Ascending aorta (tissue), 2 donors: ENCODE data around the gene FCRLA. TPM values are rescaled to one million over a fixed set of nuclear protein-coding genes. Genes with fewer than 3 reads are reported as not detected.
A peak's percentile ranks its signal among the peaks of the same experiment; 100 is the strongest.
"Not testable (repeated sequence)": the region's sequence is repeated elsewhere in the genome, so short reads cannot be mapped to it uniquely, and the experiment has no call there.

ENCODE experiments used
- DNase-seq, 2 donors: peaks; one replicate each; pipeline ENCODE4 v3.0.0-alpha.2; 2019; ENCODE audit warnings: low spot score in 2 of 2
- H3K27ac ChIP-seq, 2 donors: fragments of 200-600 bp; sonication (generic); one replicate each; pipeline ENCODE4 v1.5.1; 2016 to 2017; ENCODE audit warnings: mild to moderate bottlenecking in 1 of 2
- H3K27me3 ChIP-seq: fragments of 200-600 bp; sonication (generic); one replicate; pipeline ENCODE4 v1.5.1; 2017
- H3K36me3 ChIP-seq, 2 donors: fragments of 200-600 bp; sonication (generic); one replicate each; pipeline ENCODE4 v1.5.1; 2016
- H3K4me1 ChIP-seq, 2 donors: fragments of 200-600 bp; sonication (generic); one replicate each; pipeline ENCODE4 v1.5.1; 2016 to 2017; ENCODE audit warnings: mild to moderate bottlenecking in 1 of 2
- H3K4me3 ChIP-seq, 2 donors: fragments of 200-600 bp; sonication (generic); one replicate each; pipeline ENCODE4 v1.5.1; 2016 to 2017; ENCODE audit warnings: mild to moderate bottlenecking in 1 of 2
- H3K9me3 ChIP-seq, 2 donors: fragments of 200-600 bp; sonication (generic); one replicate each; pipeline ENCODE4 v1.5.1; 2016
- intact Hi-C: fragments of 100-400 bp; cut with DNase I; formaldehyde crosslinking; loops from one replicate; pipeline ENCODE4 v1.15.1; 2023
- total RNA-seq: library from RNA; depleted of rRNA; stranded (reverse); fragments of >200 nt; gene quantifications from one replicate; pipeline ENCODE4 v1.1.0, GENCODE V29; 2016
- TF ChIP-seq, protein P1 (sequence below), 3 experiments: fragments of 200-600 bp in 2 of 3; fragments of 450-650 bp in 1 of 3; sonication (generic) in 2 of 3; IDR thresholded peaks; one replicate each; pipeline ENCODE4 v1.5.1; 2016 to 2019; ENCODE audit warnings: antibody characterized with exemption in 3 of 3, mild to moderate bottlenecking in 1 of 3, moderate library complexity in 1 of 3

Gene FCRLA
- total RNA-seq, 1 donor from 2014 or later: not detected

DNA sequence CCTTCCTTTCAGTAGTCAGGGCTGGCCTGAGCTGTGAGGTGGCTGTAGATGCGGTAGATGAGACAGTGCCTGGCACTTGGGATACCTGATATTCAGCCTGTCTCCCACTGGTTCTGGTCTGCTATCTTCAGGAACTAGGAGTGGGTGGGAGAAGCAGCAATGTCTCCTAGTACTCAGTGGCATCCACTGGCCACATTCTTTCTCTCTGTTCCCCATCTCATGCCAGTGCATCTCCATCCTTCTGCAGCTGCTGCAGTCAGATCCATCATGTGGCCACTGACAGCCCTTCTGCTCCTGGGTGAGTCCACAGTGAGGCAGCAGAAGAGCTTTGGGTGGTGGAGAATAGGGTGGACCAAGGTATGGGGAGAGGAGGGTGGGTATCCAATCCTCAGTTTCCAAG lies 15.4 kb downstream of the FCRLA start:
- Histone ChIP-seq H3K4me1 (peaks cover 2 to 6% of the 10 kb centered on the region in 2 donors), H3K9me3 (no peaks in the 10 kb centered on the region)

DNA sequence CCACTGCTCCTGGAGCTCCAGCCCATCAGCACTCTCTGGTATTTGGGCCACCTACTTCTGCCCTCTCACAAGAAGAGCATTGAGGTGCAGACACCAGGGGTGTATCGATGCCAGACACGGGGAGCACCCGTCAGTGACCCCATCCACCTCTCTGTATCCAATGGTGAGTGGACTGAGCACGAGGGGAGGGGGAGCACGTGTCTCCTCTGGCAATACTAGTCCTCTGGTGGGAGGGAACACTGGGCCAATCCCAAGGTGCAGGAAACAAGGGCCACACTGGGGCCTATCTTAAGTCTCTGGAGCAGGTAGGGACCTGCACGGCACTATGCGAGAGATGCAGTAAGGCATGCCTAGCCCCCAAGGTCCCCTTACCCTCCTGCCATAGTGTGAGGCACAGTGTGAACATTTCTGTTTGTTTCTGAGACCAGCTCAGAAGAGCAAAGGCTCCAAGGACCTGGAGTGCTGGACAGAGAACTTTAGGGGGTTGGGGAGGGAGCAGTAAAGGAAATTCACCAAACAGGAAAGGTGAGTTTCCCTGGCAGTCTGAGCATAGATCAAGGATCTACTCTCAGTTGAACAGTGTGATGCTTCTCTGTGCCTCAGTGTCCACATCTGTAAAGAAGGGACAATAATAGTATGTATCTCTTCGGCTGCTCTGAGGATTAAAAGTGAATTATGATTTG lies 16.6 kb downstream of the FCRLA start:
- no peaks in the 10 kb centered on the region for H3K9me3 ChIP-seq
- DNase-seq: no peak
- TF ChIP-seq, protein P1, sequence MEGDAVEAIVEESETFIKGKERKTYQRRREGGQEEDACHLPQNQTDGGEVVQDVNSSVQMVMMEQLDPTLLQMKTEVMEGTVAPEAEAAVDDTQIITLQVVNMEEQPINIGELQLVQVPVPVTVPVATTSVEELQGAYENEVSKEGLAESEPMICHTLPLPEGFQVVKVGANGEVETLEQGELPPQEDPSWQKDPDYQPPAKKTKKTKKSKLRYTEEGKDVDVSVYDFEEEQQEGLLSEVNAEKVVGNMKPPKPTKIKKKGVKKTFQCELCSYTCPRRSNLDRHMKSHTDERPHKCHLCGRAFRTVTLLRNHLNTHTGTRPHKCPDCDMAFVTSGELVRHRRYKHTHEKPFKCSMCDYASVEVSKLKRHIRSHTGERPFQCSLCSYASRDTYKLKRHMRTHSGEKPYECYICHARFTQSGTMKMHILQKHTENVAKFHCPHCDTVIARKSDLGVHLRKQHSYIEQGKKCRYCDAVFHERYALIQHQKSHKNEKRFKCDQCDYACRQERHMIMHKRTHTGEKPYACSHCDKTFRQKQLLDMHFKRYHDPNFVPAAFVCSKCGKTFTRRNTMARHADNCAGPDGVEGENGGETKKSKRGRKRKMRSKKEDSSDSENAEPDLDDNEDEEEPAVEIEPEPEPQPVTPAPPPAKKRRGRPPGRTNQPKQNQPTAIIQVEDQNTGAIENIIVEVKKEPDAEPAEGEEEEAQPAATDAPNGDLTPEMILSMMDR (IDR thresholded peaks at IDR 0.05): no peak
- intact Hi-C loops: no loop called here
- H3K4me3 ChIP-seq: no peak overlapping the region
- no peak overlapping the region for H3K27ac ChIP-seq
- peaks cover 2 to 6% of the 10 kb centered on the region in 2 donors for H3K4me1 ChIP-seq
- no peaks in the 10 kb centered on the region for H3K27me3 ChIP-seq
- no peaks in the 10 kb centered on the region for H3K36me3 ChIP-seq

More for the DNA sequence above, 15.4 kb downstream of the FCRLA start:
- Histone ChIP-seq H3K27ac (no peak overlapping the region), H3K36me3 (no peaks in the 10 kb centered on the region), H3K4me3 (no peak overlapping the region), H3K27me3 (no peaks in the 10 kb centered on the region)
- TF ChIP-seq, protein P1 (IDR thresholded peaks at IDR 0.05): no peak
- DNase-seq: no peak
- intact Hi-C loops: no loop called here

DNA sequence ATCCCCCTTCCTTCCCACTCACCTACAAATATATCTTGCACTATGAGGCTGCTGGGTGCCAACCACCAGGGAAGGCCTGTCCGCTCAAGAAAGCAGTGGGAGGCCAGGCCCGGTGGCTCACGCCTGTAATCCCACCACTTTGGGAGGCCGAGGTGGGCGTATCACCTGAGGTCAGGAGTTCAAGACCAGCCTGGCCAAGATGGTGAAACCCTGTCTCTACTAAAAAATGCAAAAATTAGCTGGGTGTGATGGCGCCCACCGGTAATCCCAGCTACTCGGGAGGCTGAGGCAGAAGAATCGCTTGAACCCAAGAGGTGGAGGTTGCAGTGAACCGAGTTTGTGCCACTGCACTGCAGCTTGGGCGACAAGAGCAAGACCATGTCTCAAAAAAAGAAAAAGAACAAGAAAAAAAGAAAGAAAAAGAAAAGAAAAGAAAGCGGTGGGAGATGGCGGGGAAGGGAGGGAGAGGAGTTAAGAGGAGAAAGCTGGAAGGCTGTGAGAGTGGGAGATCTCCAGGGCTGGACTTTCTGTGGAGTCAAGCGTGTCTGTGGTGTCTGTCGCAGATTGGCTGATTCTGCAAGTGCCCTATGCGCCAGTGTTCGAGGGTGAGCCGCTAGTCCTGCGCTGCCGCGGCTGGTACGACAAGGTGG lies 18.4 kb downstream of the FCRLA start:
- DNase-seq, H3K4me1 ChIP-seq, H3K9me3 ChIP-seq, H3K36me3 ChIP-seq, H3K27me3 ChIP-seq: not testable (repeated sequence)
- intact Hi-C loops: loop anchor here (5.0 kb wide), 1 partner anchor 193 kb away; no protein-coding TSS in a partner anchor
- peak overlapping the region; percentile 90 to 92 for H3K4me3 ChIP-seq
- H3K27ac ChIP-seq: peak overlapping the region; percentile 77 to 81

DNA sequence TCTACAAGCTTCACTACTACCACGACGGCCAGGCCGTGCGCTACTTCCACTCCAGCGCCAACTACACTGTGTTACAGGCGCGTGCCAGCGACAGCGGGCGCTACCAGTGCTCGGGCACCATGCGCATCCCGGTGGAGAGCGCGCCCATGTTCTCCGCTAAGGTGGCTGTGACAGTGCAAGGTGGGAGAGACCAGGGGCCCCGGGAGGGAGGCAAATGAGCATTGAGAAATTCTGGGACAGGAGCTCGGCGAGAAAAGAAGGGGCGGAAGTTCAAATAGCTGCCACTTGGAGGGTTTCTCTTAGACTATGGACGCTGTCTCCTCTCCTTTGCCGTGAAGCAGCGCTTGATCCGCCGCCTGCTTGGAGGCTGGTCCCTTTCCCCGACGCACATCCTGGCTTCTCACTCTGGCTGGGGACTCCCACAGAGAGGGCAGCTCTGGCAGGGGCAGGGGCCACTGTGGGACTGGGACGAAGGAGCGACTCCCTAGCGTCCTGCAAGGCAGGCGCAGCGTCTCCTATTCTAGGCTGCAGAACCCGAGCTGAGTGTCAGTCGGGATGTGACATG lies 19.0 kb downstream of the FCRLA start:
- Histone ChIP-seq H3K27me3 (no peaks in the 10 kb centered on the region), H3K27ac (peak overlapping the region; percentile 77 to 81), H3K9me3 (no peaks in the 10 kb centered on the region), H3K36me3 (no peaks in the 10 kb centered on the region), H3K4me3 (peak overlapping the region; percentile 90 to 92), H3K4me1 (peaks cover 2 to 6% of the 10 kb centered on the region in 2 donors)
- intact Hi-C loops: loop anchor here (1.0 to 5.0 kb wide), 3 partner anchors 20 to 593 kb away; partner anchors contain the start of gene DEDD
- peak in 1 of 2 donors; percentile 71 for DNase-seq
- TF ChIP-seq, protein P1 (IDR thresholded peaks at IDR 0.05): peak; percentile 27 to 29 (median 28)

DNA sequence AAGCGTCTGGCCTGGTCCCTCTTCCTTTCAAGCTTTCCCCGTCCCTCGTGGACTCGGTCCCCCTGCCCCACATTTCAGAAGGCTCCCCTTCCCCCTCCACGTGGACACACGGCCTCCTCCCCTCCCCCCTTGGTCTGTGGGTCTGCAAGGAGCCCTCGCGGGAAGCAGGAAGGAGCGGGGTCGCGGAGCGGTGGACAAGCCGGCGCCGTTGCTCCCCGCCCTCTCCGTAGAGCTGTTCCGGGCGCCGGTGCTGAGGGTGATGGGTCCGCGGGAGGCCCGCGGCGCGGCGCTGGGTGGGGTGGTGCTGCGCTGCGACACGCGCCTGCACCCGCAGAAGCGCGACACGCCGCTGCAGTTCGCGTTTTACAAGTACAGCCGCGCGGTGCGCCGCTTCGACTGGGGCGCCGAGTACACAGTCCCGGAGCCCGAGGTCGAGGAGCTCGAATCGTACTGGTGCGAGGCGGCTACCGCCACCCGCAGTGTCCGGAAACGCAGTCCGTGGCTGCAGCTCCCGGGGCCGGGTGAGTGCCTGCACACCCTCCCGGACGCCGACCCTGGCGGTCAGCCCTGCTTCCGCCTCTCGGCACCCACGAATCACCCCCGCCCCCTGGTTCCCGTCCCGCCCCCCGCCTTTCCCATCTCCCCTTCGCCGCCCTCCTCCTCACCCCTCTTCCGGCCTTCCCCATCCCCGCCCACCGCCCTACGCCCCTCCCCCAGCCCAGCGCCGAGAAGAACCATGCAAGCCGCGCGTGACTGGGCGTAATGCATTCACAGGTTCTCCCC lies 19.6 kb downstream of the FCRLA start:
- Histone ChIP-seq H3K4me3 (peak overlapping the region; percentile 90 to 92), H3K4me1 (peaks cover 2 to 6% of the 10 kb centered on the region in 2 donors), H3K27me3 (no peaks in the 10 kb centered on the region), H3K9me3 (no peaks in the 10 kb centered on the region), H3K27ac (peak overlapping the region; percentile 77 to 81), H3K36me3 (no peaks in the 10 kb centered on the region)
- intact Hi-C loops: loop anchor here (1.0 to 5.0 kb wide), 4 partner anchors 20 to 594 kb away; partner anchors contain the start of gene DEDD
- TF ChIP-seq, protein P1 (IDR thresholded peaks at IDR 0.05): no peak
- DNase-seq: peak; percentile 52 to 91
